DOHH2 (cell line): ENCODE data around the gene DISC1.

ENCODE experiments used
- CTCF ChIP-seq: fragments of 200-600 bp; sonication (generic); IDR thresholded peaks from one replicate; pipeline ENCODE4 v1.5.1; 2014; ENCODE audit warnings: antibody characterized with exemption, mild to moderate bottlenecking, low read depth, low read length; ENCODE audit not compliant: poor library complexity, severe bottlenecking
- EZH2phosphoT487 ChIP-seq: fragments of 200-600 bp; sonication (generic); IDR thresholded peaks from 2 replicates; pipeline ENCODE4 v1.6.1; 2017; ENCODE audit warnings: borderline replicate concordance, mild to moderate bottlenecking, antibody characterized with exemption, low read length, moderate library complexity, mixed read lengths

GRCh38 chr1:231919239-231919885 is 292.8 kb downstream of the DISC1 start:
- TF ChIP-seq CTCF (no peak), EZH2phosphoT487 (no peak)
